SJCRH30 (cell line): Measurements from ENCODE around the gene GLIS1. TPM values are rescaled to one million over a fixed set of nuclear protein-coding genes. Genes with fewer than 3 reads are reported as not detected.

Experiments
- DNase-seq, 2 experiments: peaks; one replicate each; pipeline ENCODE4 v3.0.0-alpha.2; 2015 to 2020
- H3K27ac ChIP-seq: fragments of 250-450 bp; sonication (Bioruptor Pico); 2 replicates; pipeline ENCODE4 v1.5.1; 2020; ENCODE audit warnings: mild to moderate bottlenecking, moderate library complexity
- H3K27me3 ChIP-seq: fragments of 250-450 bp; sonication (Bioruptor Pico); 2 replicates; pipeline ENCODE4 v1.5.1; 2020; ENCODE audit warnings: mild to moderate bottlenecking, moderate library complexity
- H3K36me3 ChIP-seq: fragments of 250-450 bp; sonication (Bioruptor Pico); 2 replicates; pipeline ENCODE4 v1.5.1; 2020; ENCODE audit warnings: mild to moderate bottlenecking, moderate library complexity
- H3K4me1 ChIP-seq: fragments of 250-450 bp; sonication (Bioruptor Pico); 2 replicates; pipeline ENCODE4 v1.5.1; 2020; ENCODE audit warnings: mild to moderate bottlenecking, moderate library complexity
- H3K4me3 ChIP-seq: fragments of 250-450 bp; sonication (Bioruptor Pico); 2 replicates; pipeline ENCODE4 v1.5.1; 2020; ENCODE audit warnings: mild to moderate bottlenecking, moderate library complexity
- H3K9me3 ChIP-seq: fragments of 250-450 bp; sonication (Bioruptor Pico); replicated peaks from 2 replicates; pipeline ENCODE4 v1.5.1; 2020; ENCODE audit warnings: mild to moderate bottlenecking, moderate library complexity
- total RNA-seq: library from RNA; depleted of rRNA; stranded (reverse); fragments of >200 nt; shearing (Covaris generic); gene quantifications from 2 replicates; pipeline ENCODE4 v1.2.3, GENCODE V29; 2014

Gene GLIS1
- total RNA-seq, 1 experiment from 2014 or later, result not detected

GRCh38 chr1:53545663-53546408 lies 193.1 kb downstream of the GLIS1 start:
- Histone ChIP-seq H3K27ac (no peak overlapping the region), H3K27me3 (peaks cover 43% of the 10 kb centered on the region), H3K4me3 (no peak overlapping the region), H3K9me3 (no peaks in the 10 kb centered on the region; the same call in 1 of the 2 replicates), H3K4me1 (no peaks in the 10 kb centered on the region), H3K36me3 (no peaks in the 10 kb centered on the region)
- peak in 1 of 2 experiments; percentile 44 for DNase-seq

- Histone ChIP-seq H3K36me3 (no peaks in the 10 kb centered on the region), H3K4me1 (no peaks in the 10 kb centered on the region), H3K4me3 (no peak overlapping the region), H3K9me3 (no peaks in the 10 kb centered on the region; the same call in 1 of the 2 replicates), H3K27me3 (peaks cover 42% of the 10 kb centered on the region), H3K27ac (no peak overlapping the region)
- no peak for DNase-seq
These were observed 194.0 kb downstream of the GLIS1 start for GRCh38 chr1:53544728-53545515.

GRCh38 chr1:53543778-53544695 lies 194.9 kb downstream of the GLIS1 start:
- H3K4me3 ChIP-seq, result no peak overlapping the region
- no peak for DNase-seq
- H3K27ac ChIP-seq, result no peak overlapping the region
- H3K9me3 ChIP-seq, result no peaks in the 10 kb centered on the region; the same call in 1 of the 2 replicates
- no peaks in the 10 kb centered on the region for H3K4me1 ChIP-seq
- peaks cover 40% of the 10 kb centered on the region for H3K27me3 ChIP-seq
- no peaks in the 10 kb centered on the region for H3K36me3 ChIP-seq

- H3K36me3 ChIP-seq, result no peaks in the 10 kb centered on the region
- DNase-seq, result no peak
- no peak overlapping the region for H3K27ac ChIP-seq
- no peaks in the 10 kb centered on the region for H3K9me3 ChIP-seq
- no peaks in the 10 kb centered on the region for H3K4me1 ChIP-seq
- H3K27me3 ChIP-seq, result peaks cover 38% of the 10 kb centered on the region
- H3K4me3 ChIP-seq, result no peak overlapping the region
These were observed 195.7 kb downstream of the GLIS1 start for GRCh38 chr1:53543130-53543777.

GRCh38 chr1:53542551-53542950 lies 196.4 kb downstream of the GLIS1 start:
- H3K27me3 ChIP-seq, result peaks cover 40% of the 10 kb centered on the region
- H3K27ac ChIP-seq, result no peak overlapping the region
- no peaks in the 10 kb centered on the region for H3K36me3 ChIP-seq
- no peaks in the 10 kb centered on the region for H3K9me3 ChIP-seq
- H3K4me3 ChIP-seq, result no peak overlapping the region
- DNase-seq, result no peak
- H3K4me1 ChIP-seq, result no peaks in the 10 kb centered on the region

GRCh38 chr1:53541761-53542550 lies 197.0 kb downstream of the GLIS1 start:
- Histone ChIP-seq H3K4me3 (no peak overlapping the region), H3K27me3 (peaks cover 41% of the 10 kb centered on the region), H3K27ac (no peak overlapping the region), H3K9me3 (no peaks in the 10 kb centered on the region), H3K36me3 (no peaks in the 10 kb centered on the region), H3K4me1 (no peaks in the 10 kb centered on the region)
- no peak for DNase-seq

GRCh38 chr1:53541263-53541625 lies 197.7 kb downstream of the GLIS1 start:
- Histone ChIP-seq H3K36me3 (no peaks in the 10 kb centered on the region), H3K27ac (no peak overlapping the region), H3K27me3 (peaks cover 44% of the 10 kb centered on the region), H3K4me3 (no peak overlapping the region), H3K9me3 (no peaks in the 10 kb centered on the region), H3K4me1 (no peaks in the 10 kb centered on the region)
- DNase-seq, result no peak

- peaks cover 44% of the 10 kb centered on the region for H3K27me3 ChIP-seq
- H3K4me1 ChIP-seq, result no peaks in the 10 kb centered on the region
- DNase-seq, result no peak
- H3K4me3 ChIP-seq, result no peak overlapping the region
- no peak overlapping the region for H3K27ac ChIP-seq
- H3K36me3 ChIP-seq, result no peaks in the 10 kb centered on the region
- H3K9me3 ChIP-seq, result no peaks in the 10 kb centered on the region
These were observed 198.2 kb downstream of the GLIS1 start for GRCh38 chr1:53540604-53541262.

- H3K27ac ChIP-seq, result no peak overlapping the region
- peaks cover 39% of the 10 kb centered on the region for H3K27me3 ChIP-seq
- no peak overlapping the region for H3K4me3 ChIP-seq
- no peak for DNase-seq
- no peaks in the 10 kb centered on the region for H3K4me1 ChIP-seq
- H3K36me3 ChIP-seq, result no peaks in the 10 kb centered on the region
- H3K9me3 ChIP-seq, result no peaks in the 10 kb centered on the region
These were observed 199.0 kb downstream of the GLIS1 start for GRCh38 chr1:53539711-53540603.

- peaks cover 42% of the 10 kb centered on the region for H3K27me3 ChIP-seq
- DNase-seq, result no peak
- H3K36me3 ChIP-seq, result no peaks in the 10 kb centered on the region
- no peaks in the 10 kb centered on the region for H3K9me3 ChIP-seq
- no peak overlapping the region for H3K27ac ChIP-seq
- no peaks in the 10 kb centered on the region for H3K4me1 ChIP-seq
- no peak overlapping the region for H3K4me3 ChIP-seq
These were observed 199.7 kb downstream of the GLIS1 start for GRCh38 chr1:53539226-53539625.

GRCh38 chr1:53536606-53537005 lies 202.4 kb downstream of the GLIS1 start:
- no peaks in the 10 kb centered on the region for H3K4me1 ChIP-seq
- H3K4me3 ChIP-seq, result no peak overlapping the region
- no peaks in the 10 kb centered on the region for H3K9me3 ChIP-seq
- H3K36me3 ChIP-seq, result no peaks in the 10 kb centered on the region
- DNase-seq, result no peak
- H3K27ac ChIP-seq, result no peak overlapping the region
- H3K27me3 ChIP-seq, result peaks cover 23% of the 10 kb centered on the region

GRCh38 chr1:53535846-53536245 lies 203.1 kb downstream of the GLIS1 start:
- no peak overlapping the region for H3K27ac ChIP-seq
- no peak overlapping the region for H3K4me3 ChIP-seq
- H3K27me3 ChIP-seq, result peaks cover 27% of the 10 kb centered on the region
- DNase-seq, result no peak
- no peaks in the 10 kb centered on the region for H3K36me3 ChIP-seq
- H3K9me3 ChIP-seq, result no peaks in the 10 kb centered on the region
- no peaks in the 10 kb centered on the region for H3K4me1 ChIP-seq
